BE2C (cell line): ENCODE measurements around the gene CD48.

Source experiments
- DNase-seq: peaks from one replicate; pipeline ENCODE4 v3.0.0-alpha.2; 2020
- H3K27me3 ChIP-seq: fragments of 250-450 bp; sonication (Bioruptor Pico); 2 replicates; pipeline ENCODE4 v1.5.1; 2020; ENCODE audit warnings: mild to moderate bottlenecking
- H3K36me3 ChIP-seq: fragments of 250-450 bp; sonication (Bioruptor Pico); 2 replicates; pipeline ENCODE4 v1.5.1; 2020; ENCODE audit warnings: mild to moderate bottlenecking
- H3K4me1 ChIP-seq: fragments of 250-450 bp; sonication (Bioruptor Pico); 2 replicates; pipeline ENCODE4 v1.5.1; 2020
- H3K4me3 ChIP-seq: 2 replicates; pipeline ENCODE4 v1.5.1; 2011; ENCODE audit warnings: low read depth, low read length
- H3K9me3 ChIP-seq: fragments of 250-450 bp; sonication (Bioruptor Pico); 2 replicates; pipeline ENCODE4 v1.5.1; 2020
- CTCF ChIP-seq: IDR thresholded peaks from 2 replicates; pipeline ENCODE4 v1.5.1; 2012; ENCODE audit warnings: mild to moderate bottlenecking, low read depth, low read length

Gene CD48

DNA sequence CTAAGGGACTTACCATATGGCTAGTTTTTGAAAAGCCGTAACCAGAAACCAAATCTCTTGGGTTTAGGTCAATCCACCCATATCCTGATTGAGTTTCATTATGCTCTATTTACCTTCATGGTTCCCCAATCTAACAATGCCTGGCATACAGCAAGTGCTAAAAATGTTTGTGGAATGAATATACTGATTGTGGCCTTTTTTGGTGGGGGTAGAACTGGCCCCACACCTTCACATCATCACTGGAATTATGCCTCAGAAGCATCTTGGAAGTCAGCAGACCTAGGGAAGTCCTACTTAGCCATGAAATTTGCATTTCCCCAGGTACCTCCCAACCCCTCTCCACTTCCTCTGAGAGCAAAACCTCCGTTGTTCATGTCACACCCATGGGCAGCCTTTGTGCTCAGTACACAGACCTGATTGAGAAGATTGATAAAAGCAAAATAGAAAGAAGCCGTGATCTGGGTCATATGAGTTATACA is 47.0 kb downstream of the CD48 start:
- no peak for TF ChIP-seq CTCF
- no peaks in the 10 kb centered on the region for H3K36me3 ChIP-seq
- DNase-seq, result no peak
- H3K27me3 ChIP-seq, result no peaks in the 10 kb centered on the region
- no peaks in the 10 kb centered on the region for H3K9me3 ChIP-seq
- H3K4me1 ChIP-seq, result no peaks in the 10 kb centered on the region
- no peak overlapping the region for H3K4me3 ChIP-seq

DNA sequence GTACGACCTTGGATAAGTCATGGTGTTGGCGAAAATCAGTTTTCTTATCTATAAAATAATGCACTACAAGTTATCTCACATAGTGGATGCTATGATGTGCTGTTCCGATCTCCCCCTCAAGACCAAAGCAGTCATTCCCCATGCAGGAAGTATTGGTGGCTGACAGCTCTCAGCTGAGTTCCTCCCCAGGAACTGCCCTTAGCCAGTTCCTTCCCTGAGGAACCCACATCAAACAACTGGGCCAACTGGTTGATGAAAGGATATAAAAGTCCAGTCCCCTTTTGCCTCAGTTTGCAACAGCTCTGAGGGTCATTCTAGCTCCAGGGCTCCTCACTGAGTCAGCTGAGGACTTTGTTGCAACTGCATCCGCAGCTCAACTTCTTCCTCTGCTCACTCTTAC is 48.7 kb downstream of the CD48 start:
- TF ChIP-seq CTCF, result no peak
- Histone ChIP-seq H3K36me3 (no peaks in the 10 kb centered on the region), H3K4me3 (no peak overlapping the region), H3K27me3 (no peaks in the 10 kb centered on the region), H3K9me3 (no peaks in the 10 kb centered on the region), H3K4me1 (no peaks in the 10 kb centered on the region)
- DNase-seq, result no peak

DNA sequence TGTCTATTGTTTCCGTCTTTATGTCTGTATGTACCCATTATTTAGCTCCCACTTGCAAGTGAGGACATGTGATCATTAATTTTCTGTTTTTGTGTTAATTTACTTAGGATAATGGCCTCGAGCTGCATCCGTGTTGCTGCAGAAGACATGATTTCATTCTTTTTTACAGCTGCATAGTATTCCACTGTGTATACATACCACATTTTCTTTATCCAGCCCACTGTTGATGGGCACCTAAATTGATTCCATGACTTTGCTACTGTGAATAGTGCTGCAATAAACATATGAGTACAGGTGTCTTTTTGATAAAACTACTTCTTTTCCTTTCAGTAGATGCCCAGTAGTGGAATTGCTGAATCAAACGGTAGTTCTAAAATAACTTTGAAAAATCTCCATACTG is 52.1 kb downstream of the CD48 start:
- H3K9me3 ChIP-seq, result no peaks in the 10 kb centered on the region
- no peak for TF ChIP-seq CTCF
- no peaks in the 10 kb centered on the region for H3K4me1 ChIP-seq
- H3K36me3 ChIP-seq, result no peaks in the 10 kb centered on the region
- no peak overlapping the region for H3K4me3 ChIP-seq
- no peak for DNase-seq
- no peaks in the 10 kb centered on the region for H3K27me3 ChIP-seq

DNA sequence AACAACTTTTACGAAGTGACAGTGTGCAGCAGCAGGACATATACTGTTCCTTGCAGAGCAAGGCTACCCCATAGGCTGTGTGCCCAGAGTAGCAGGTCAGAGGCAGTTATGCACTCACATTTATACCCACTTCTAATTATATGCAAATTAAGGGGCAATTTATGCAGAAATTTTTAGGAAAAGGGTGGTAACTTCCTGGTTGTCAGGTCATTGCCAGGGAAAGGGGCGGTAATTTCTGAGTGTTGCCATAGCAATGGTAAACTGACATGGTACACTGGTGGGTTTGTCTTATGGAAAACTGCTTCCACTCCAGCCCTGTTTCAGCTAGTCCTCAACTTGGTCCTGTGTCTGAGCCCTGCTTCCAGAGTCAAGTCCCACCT is 52.8 kb downstream of the CD48 start:
- no peak for DNase-seq
- TF ChIP-seq CTCF, result no peak
- no peaks in the 10 kb centered on the region for H3K27me3 ChIP-seq
- no peaks in the 10 kb centered on the region for H3K4me1 ChIP-seq
- H3K36me3 ChIP-seq, result no peaks in the 10 kb centered on the region
- no peak overlapping the region for H3K4me3 ChIP-seq
- H3K9me3 ChIP-seq, result no peaks in the 10 kb centered on the region

- no peaks in the 10 kb centered on the region for H3K4me1 ChIP-seq
- H3K36me3 ChIP-seq, result no peaks in the 10 kb centered on the region
- H3K9me3 ChIP-seq, result no peaks in the 10 kb centered on the region
- no peak for DNase-seq
- H3K4me3 ChIP-seq, result no peak overlapping the region
- no peak for TF ChIP-seq CTCF
- H3K27me3 ChIP-seq, result no peaks in the 10 kb centered on the region
These were observed 53.3 kb downstream of the CD48 start for GRCh38 chr1:160658162-160658813.

- no peak for DNase-seq
- H3K36me3 ChIP-seq, result no peaks in the 10 kb centered on the region
- H3K27me3 ChIP-seq, result no peaks in the 10 kb centered on the region
- H3K4me3 ChIP-seq, result no peak overlapping the region
- no peaks in the 10 kb centered on the region for H3K4me1 ChIP-seq
- no peaks in the 10 kb centered on the region for H3K9me3 ChIP-seq
- TF ChIP-seq CTCF, result no peak
These were observed 54.3 kb downstream of the CD48 start for GRCh38 chr1:160657250-160657781.
